ENCODE results near the gene NFKB2.

Gene NFKB2

DNA sequence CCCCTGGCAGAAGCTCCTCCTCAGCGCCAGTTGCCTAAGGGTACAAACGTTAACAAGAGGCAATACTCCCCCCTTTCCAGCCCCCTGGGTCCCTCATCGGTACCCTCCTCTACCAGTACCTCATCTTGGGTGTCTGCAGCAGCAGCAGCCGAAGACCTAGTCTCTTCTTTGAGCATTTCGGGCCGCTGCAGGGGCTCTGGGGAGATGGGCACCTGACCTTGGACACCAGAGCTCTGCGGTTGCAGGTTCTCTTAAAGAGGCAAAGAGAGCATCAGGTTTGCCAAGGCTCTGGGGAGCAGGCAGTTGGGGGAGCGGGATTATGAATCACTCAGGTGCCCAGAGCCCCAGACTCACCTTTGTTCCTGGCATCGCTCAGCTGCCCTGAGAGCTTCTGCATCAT lies 28.6 kb downstream of the NFKB2 start:
- no peak for DNase-seq

DNA sequence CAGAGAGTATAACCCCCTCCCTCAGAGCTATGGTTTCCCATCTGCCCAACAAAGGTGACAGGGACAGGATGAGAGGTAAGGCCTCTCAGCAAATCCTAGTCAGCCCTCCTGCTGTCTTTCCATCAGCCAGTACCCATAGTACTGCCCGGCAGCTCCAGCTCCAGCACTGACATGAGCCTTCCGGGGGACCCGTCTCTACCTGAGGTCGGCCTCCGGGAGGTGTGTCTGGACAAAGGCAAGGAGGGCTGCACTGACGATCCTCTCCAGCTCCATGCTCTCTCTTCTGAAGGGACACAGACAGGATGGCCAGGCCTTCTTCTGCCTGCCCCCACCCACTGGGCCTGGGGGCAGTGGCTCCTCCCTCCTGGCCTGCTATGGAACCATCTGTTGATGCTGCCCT lies 29.4 kb downstream of the NFKB2 start:
- DNase-seq: no peak

DNA sequence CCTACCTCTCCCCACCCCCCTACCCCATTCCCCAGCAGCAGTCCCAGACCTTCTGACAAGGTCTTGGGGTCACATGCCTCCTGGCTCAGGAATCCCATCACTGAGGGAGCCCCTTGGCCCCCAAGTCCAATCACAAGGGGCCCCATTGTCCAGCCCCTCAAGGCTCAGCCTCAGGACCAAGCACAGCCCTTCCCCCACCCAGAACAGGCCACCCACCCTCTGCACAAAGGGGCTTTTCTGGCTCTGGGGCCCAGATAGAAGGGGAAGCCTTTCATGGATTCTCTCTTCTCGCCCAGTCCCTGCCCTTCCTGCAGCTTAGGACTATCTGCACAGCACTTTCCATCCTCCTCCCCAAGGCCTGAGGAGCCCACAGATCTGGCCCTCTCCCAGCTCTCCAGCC lies 29.9 kb downstream of the NFKB2 start:
- DNase-seq: no peak

DNA sequence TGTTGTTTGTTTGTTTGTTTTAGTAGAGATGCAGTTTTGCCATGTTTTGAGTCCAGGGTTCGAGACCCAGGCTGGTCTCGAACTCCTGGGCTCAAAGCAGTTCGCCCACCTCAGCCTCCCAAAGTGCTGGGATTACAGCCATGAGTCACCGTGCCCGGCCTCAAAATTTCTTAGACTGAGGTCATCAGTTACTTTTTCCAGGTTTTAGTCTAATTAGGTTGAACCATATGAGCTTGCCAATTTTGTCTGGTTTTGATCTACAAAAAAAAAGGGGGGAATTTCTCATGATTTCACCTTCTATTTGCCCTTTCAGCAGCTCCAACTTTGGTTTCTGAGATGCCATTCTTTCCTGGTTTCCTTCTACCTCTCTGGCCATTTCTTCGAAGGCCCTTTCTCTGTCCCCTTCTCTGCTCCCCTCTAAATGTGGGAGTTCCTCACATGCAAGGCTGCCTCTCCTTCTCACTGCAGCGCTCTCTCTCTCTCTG lies 31.3 kb downstream of the NFKB2 start:
- DNase-seq: no peak

DNA sequence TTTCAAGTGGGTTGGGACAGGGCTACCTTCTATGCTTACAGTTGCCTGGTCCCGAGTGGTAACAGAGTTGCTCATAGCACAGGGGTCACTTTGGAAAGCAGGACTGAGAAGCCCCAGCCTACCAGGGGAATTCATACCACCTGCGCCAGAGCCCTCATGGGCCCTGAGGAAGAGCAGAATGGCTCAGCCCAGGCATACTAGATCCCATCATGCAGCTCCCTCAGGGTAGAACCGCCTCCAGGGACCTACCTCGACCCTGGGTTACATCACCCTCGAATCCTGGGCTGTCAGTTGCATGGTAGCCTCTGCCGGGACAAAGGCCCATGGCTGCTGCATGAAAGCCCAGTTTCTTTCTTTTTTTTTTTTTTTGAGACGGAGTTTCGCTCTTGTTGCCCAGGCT lies 34.0 kb downstream of the NFKB2 start:
- no peak for DNase-seq

DNA sequence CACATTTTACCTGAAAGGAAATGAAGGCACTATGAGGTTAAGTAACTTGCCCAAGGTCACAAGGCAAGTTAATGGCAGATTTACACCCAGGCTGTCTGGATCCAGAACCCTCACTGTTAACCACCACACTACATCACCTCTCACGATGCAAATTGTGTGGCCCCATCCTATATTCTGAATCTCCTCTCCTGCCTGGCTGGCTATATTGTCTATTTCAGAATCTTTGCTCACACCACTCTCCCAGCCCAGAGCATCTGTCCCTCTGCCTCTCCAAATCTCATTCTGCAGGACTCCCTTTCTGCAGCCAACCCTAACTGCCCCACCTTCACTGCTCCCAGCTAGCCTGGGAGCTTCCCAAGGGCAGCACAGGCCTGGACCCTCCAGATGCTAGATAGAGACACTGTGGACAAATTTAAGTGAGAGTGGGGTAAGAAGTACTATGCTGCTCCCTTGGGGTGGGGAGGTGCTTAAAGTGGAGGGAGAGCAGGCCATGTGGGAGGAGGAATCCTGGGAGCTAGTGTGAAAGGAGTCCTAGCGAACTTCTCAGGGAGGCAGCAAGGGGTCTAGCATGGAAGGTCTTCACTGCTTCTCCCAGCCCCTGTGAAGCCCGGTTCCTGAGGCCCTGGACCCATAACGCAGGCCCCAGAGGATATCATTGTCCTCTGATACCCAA lies 36.1 kb downstream of the NFKB2 start:
- DNase-seq: no peak

DNA sequence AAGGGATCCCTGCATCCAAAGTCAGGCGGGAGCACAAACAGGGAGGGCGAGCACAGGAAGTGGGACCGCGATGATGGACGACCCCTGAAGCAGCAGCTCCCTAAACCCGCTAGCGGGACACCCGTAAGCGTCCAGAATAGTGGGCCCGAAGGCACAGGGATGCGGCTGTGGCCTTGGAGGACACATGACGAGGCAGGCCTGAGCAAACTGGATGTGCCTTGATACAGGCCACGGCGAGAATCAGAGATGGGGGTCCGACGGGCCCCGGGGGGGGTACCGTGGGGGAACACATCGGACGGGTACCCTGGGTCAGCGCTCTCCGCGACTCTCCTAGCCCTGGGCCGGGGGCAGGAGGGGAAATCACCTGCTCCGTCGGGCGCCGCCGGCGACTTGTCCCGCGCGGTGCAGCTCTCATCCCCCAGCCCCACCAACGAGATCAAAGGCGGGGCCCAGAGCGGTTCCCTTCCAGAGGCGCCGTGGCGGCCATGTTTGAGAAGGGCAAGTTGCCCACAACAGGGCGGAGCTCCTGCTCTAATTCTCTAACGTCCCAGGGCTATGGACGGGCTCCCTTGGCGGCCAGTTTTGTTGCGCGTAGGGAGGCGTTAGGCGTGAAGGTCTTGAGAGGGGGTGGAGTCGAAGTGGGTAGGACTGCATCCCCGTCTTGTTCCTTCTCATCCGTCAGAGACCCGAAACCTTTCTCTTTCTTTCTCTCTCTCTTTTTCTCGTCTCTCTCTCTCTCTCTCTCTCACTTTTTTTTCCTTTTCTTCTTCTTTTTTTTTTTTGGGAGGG lies 36.9 kb downstream of the NFKB2 start, which contains the start of gene CUEDC2:
CUEDC2 (minus strand) TSS at position 413 of the 789 bp plus-strand sequence. CDS start 7,386 bp downstream, outside the sequence.
- peak; percentile 76 for DNase-seq

DNA sequence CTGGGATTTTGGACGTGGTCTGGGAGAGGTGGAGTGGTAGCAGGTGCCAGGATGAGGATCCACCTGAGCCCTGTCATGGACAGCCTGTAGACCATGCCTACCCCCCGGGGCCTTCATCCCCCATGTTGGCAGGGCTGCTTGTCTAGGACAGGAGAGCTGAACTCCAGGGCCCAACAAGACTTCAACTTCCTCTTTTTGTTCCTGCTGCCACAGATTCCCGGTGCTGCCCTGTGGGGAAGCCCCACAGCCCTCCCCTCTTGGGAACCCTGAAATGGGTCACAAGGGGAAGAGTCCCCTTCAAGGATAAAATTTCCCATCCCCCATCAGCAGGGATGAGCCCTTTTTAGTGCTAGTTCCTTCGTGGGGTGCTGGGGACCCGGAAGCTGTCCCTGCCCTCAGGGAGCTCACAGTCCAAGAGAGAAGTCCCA lies 38.1 kb downstream of the NFKB2 start:
- DNase-seq: no peak

DNA sequence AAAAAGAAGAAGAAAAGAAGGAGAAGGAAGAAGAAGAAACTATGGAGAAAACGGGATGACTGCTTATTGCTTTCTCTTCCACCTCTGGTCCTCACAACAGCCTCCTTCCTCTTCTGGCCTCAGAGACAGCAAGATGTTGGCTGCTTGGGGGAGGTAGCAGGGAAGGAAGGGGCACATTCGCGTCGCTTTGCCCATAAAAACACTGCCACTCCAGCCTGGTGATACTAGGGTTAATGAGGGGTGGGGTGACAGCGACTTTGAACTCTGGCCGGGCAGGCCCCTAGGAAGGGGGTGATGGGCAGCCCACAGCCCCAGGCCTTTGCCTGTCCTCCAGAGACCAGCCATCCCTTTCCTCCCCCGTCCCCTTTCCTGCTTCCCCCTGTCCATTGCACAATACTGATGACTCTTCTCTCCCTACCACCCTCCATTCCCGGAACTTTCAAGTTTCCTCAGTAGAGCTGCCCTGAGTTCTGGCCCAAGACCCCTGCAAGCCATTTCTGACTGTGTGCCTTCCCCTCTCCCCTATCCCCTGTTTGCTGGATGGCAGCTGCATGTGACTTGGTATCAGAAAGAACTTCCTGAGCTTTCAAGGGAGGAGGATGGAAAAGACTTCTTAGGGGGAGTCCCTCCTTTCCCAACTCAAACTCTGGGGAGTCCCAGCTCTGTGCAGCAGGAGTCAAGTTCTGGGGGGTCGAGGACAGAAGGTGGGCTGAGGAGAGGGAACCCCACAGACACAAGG lies 39.1 kb downstream of the NFKB2 start:
- DNase-seq: no peak

DNA sequence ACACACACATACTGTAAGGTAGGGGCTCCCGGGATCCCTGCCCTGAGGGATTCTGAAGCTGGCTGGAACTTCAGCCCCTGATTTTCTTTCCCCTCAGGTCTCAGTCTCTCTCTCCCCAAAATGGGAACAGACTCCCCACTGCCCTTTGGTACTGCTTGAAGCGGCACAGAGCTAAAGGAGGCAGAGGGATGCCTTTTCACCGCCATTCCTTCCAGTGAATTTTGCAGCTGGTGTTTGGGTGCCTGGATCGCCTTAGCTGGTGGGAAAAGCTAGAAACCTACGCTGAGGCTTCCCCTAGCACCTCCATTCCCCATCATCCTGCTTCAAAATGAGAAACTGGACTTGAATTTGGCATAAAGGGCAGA lies 39.6 kb downstream of the NFKB2 start:
- DNase-seq: no peak

DNA sequence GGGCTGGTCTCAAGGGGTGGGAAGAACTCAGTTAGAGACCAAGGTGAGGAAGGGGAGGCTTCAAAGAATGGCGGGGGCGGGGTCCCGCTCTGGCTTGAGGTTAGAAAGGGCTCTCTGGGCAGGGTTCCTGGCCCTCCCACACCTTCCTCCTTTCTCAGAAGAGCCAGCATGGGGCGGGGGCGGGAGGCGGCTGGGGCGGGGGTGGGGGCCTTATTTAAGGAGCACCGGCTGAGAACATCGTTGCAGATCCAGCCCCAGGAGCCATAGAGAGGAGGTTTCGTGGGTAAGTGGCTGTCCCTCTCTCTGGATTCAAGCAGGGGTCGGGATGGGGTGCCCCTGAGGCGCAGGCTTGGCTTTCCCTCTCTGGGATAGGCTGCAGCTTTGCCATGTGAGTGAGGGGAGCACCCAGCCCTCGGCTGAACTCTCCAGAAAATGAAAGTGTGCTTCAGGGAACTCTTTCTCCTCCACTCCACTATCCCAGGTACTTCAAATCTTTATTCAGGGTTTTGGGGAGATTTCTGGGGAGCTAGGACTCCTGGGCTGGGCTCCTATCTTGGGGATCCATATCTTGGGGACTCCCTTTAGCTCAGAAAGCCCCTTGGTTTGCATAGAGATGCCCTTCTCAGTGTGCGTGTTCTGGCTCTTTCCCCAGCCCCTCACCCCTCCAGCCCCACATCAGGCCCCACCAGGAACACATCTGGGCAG lies 40.2 kb downstream of the NFKB2 start:
- DNase-seq: no peak

DNA sequence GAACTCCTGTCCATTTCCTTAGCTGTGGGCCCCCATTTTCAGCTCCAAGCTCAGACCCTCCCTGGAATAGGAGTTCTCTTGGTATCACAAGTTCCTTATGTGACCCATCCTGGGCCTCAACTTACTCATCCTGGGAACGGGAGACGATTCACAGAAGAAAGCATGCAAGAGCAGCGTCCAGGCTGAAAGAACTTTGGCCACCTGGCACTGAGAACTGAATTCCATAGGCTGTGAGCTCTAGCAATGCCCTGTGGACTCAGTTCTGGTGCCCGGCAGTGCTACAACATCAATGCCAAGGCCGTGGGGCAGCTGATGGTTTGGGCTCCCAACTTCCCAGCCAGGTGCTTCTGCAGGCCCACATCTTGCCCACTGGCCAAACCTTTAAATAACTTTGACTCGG lies 40.8 kb downstream of the NFKB2 start:
- DNase-seq: no peak

DNA sequence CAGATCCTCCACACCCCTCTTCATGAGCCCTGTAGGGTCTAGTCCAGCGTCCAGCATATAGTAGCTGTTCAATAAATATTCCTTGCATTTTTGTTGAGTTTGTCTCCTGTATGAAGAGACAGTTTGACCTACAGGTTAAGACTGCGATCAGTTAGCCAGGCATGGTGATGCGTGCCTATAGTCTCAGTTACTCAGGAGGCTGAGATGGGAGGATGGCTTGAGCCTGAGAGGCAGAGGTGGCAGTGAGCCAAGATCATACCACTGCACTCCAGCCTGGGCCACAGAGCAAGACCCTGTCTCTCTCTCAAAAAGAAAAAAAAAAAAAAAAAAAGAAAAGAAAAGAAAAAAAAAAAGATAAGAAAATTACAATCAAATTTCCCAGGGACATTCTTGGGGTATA lies 42.0 kb downstream of the NFKB2 start:
- no peak for DNase-seq

DNA sequence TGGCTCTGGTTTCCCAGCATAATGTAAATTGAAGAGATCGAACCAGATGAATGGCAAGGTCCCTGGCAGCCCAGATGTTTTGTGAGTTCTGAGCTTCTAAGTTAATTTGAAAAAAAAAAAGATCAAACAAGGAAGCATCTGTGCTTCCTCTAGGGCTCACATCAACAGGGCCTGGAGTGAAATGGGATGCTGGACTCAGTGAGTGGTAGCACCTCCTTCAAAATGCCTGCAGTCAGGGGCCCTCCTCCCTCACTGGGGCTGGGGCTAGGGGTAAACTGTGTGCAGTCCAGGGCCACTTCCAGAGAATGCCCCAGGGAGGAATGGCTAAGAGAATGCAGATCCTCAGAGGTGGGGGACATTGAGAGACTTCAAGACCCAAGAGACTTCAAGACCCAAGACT lies 42.9 kb downstream of the NFKB2 start:
- DNase-seq: no peak

DNA sequence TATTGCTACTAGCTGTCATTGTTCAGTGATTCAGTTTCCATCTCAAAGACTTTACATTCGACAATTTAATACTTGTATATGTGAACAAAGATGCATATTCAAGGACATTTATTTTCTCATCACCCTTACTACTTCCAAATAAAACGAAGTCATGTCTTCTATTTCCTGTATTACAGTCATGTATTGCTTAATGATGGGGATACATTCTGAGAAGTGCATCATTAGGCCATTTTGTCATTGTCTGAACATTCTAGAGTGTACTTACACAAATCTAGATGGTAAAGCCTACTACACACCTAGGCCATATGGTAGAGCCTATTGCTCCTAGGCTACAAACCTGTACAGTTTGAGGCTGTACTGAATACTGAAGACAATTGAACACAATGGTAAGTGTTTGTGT lies 49.3 kb downstream of the NFKB2 start:
- DNase-seq: no peak

DNA sequence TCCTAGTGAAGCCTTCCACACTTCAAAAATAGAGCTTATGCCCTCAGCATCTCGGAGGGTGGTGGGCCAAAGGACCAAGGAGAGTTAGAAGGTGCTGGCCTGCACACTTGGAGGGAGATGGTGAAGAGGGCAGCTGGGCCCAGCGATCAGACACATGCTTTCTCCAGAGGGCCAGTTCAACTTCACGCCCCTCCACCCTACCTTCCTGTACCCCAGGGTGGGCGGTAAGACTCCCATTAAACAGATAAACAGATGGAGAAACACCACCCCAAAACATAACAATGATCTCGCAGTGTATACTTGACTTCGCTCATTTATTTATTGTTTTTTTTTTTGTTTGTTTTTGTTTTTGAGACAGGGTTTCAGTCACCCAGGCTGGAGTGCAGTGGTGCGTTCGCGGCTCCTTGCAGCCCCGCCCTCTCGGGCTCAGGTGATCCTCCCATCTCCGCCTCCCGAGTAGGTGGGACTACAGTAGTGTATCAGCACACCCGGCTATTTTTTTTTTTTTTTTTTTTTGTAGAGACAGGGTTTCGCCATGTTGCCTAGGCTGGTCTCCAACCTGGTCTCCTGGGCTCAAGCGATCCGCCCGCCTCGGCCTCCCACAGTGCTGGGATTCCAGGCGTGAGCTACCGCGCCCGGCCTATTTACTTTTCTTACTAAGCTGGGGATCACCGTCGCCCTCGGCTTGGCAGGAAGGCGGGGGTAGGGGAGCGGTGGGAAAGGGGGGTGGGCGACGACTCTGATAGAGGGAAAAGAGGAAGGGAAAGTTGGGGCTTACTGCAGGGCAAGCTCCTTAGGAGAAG lies 54.0 kb downstream of the NFKB2 start:
- peak; percentile 57 for DNase-seq

DNA sequence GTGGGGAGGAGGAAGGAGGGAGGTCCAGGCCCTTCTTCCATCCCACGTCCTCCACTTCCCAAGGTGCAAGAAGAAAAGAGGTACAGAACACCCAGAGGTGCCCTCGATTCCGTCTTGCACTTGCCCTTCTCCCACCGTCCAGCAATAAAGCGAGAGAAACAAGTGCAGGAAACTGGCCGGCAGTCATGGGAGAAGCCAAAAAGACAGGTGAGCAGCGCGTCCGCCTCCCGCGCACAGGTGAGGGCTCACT lies 54.5 kb downstream of the NFKB2 start:
- DNase-seq: no peak

DNA sequence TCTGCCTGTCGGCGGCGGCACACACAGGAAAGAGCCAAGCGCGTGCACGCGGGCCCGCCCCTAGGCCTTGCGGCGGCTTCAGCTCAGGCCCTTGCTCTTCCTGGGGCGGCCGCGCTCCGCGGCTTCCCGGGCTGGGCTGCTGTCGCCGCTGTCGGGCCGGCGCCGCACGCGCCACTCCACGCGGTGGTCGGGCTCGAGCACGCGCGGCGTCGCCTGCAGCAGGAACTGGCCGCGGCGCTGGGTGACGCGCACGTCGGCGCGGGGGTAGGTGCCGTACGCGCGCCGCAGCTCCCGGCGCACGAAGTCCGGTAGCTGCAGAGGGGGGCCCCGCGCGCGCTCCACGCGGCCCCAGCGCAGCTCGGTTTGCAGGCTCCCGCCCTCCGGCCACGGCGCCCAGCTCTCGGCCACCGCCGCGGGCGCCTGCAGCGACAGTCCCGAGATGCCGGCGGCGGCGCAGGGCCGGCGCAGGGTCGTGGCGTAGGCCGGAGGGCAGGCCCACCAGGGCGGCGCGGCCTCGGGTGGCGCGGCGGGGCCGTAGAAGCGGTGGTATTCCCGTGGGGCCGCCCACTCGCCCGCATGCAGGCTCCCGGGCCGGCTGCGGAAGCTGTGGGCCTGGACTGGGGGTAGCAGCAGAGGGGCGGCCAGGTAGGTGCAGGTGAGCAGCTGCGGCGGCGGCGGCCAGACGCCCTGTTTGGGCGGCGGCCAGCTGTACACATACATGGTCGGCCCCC lies 55.0 kb downstream of the NFKB2 start:
- DNase-seq: peak; percentile 91

DNA sequence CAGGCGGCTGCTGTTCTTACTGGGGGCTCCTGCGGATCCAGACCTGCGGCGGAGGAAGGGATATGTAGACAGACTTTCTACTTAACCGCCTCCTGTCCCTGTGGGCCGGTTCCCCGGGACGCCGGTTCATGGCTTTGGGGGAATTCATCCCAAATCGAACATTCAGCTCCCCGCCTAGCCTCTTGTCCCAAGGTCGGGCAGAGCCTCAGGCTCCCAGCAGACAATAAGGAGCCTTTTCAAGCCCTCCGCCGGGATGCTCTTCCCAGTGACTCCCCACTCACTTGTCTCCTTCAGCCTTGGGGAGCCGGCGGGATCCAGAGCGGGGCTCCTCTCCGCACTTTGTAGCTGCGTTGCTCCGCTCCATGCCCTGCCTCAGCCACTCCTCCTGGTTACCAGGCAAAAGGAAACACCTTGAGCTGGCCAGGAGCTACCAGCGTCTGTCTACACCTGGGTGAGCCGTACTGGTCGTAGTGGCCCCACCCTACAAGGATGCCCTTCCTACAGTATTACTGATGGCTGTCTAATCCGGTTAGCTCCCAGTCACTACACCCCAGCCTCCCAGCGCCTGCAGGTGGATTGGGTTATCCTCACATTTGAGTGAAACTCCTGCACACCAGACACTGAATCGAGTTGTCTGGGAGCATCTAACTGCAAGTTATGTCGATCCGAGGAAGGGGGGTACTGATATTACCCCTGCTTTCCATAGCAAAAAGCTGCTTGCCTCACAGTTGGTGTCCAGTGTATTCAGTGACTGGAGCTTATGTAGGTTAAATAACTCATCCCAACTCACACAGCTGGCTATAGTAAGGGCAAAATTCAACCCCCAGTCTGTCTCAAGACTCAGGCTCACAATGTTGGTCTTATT lies 55.8 kb downstream of the NFKB2 start, which contains the start of gene C10orf95:
C10orf95 (minus strand) TSS at position 439 of the 865 bp plus-strand sequence. CDS start 450 bp downstream, outside the sequence.
- no peak for DNase-seq

All from activated gamma-delta T cell (primary cell).